CD4-positive, CD25-positive, alpha-beta regulatory T cell (primary cell): ENCODE measurements around the gene SIN3B. TPM values are rescaled to one million over a fixed set of nuclear protein-coding genes. Genes with fewer than 3 reads are reported as not detected.

Source experiments
- polyA plus RNA-seq, 4 donors: library from polyadenylated mRNA; unstranded; fragments of 300-500 nt; fragmentation: Illumina TruSeq; gene quantifications; one replicate each; pipeline ENCODE4 v1.2.3, GENCODE V29; 2021
- total RNA-seq: library from RNA; stranded (reverse); gene quantifications from one replicate; pipeline ENCODE4 v1.2.3, GENCODE V29; 2022

SIN3B gene
- total and polyA plus RNA-seq, 5 donors from 2014 or later, result 2.2 to 82.3 (median 4.6) TPM

Other genes with a start within 250 kb of the SIN3B start
- gene MED26, start 201.2 kb upstream of the SIN3B start, total RNA-seq, result 62.5 TPM
- gene MED26, start 201.2 kb upstream of the SIN3B start, polyA plus RNA-seq, result 1 to 10 TPM; 2.9 to 4.6 (median 3.9) TPM
- gene SMIM7, start 169.3 kb upstream of the SIN3B start, total RNA-seq, result 71.0 TPM
- gene SMIM7, start 169.3 kb upstream of the SIN3B start, polyA plus RNA-seq, result 10 to 100 TPM; 61.5 to 73.1 (median 65.6) TPM
- gene TMEM38A, start 168.3 kb upstream of the SIN3B start, total RNA-seq, result 1.0 TPM
- gene TMEM38A, start 168.3 kb upstream of the SIN3B start, polyA plus RNA-seq, result 1 to 10 TPM; 2.7 to 5.7 (median 3.8) TPM
- not detected for gene NWD1, start 109.6 kb upstream of the SIN3B start, total RNA-seq
- gene NWD1, start 109.6 kb upstream of the SIN3B start, polyA plus RNA-seq, result not detected
- 0.10 TPM for gene F2RL3, start 59.6 kb downstream of the SIN3B start, total RNA-seq
- not detected for gene F2RL3, start 59.6 kb downstream of the SIN3B start, polyA plus RNA-seq
- 2.3 TPM for gene CPAMD8, start 197.4 kb downstream of the SIN3B start, total RNA-seq
- under 1 TPM in 3 of 4 donors, not detected in 1; 0.03 to 0.65 (median 0.06) TPM for gene CPAMD8, start 197.4 kb downstream of the SIN3B start, polyA plus RNA-seq
- gene HAUS8, start 246.1 kb downstream of the SIN3B start, total RNA-seq, result 26.9 TPM
- gene HAUS8, start 246.1 kb downstream of the SIN3B start, polyA plus RNA-seq, result 10 to 100 TPM; 11.0 to 12.7 (median 11.1) TPM
- 252 TPM for gene MYO9B, start 246.4 kb downstream of the SIN3B start, total RNA-seq
- 1 to 10 TPM; 3.4 to 6.7 (median 4.9) TPM for gene MYO9B, start 246.4 kb downstream of the SIN3B start, polyA plus RNA-seq